22Rv1 (cell line): Measurements from ENCODE around the gene ACMSD.

Experiments
- CTCF ChIP-seq: fragments of 450-650 bp; IDR thresholded peaks from 2 replicates; pipeline ENCODE4 v1.5.1; 2017; ENCODE audit warnings: mild to moderate bottlenecking
- ZFX ChIP-seq: fragments of 450-650 bp; IDR thresholded peaks from 2 replicates; pipeline ENCODE4 v1.6.1; 2017; ENCODE audit warnings: antibody characterized with exemption, borderline replicate concordance

GRCh38 chr2:134933732-134934131 lies 95.3 kb downstream of the ACMSD start:
- TF ChIP-seq CTCF (no peak), ZFX (no peak)
